GM20431 (cell line): ENCODE results near the gene HMGA1.

ENCODE experiments used
- in situ Hi-C: fragments of 300-500 bp; cut with MseI, MboI; formaldehyde crosslinking; loops from one replicate; pipeline ENCODE4 v1.15.0; 2020; ENCODE audit warnings: low sequenced_read_pairs; ENCODE audit not compliant: unreplicated experiment

The HMGA1 gene

GRCh38 chr6:34236443-34237315, at the start of gene HMGA1:
HMGA1 (plus strand) TSS chr6:34236873; CDS start chr6:34240781, 3,908 bp downstream.
- in situ Hi-C loops = no loop called here

DNA sequence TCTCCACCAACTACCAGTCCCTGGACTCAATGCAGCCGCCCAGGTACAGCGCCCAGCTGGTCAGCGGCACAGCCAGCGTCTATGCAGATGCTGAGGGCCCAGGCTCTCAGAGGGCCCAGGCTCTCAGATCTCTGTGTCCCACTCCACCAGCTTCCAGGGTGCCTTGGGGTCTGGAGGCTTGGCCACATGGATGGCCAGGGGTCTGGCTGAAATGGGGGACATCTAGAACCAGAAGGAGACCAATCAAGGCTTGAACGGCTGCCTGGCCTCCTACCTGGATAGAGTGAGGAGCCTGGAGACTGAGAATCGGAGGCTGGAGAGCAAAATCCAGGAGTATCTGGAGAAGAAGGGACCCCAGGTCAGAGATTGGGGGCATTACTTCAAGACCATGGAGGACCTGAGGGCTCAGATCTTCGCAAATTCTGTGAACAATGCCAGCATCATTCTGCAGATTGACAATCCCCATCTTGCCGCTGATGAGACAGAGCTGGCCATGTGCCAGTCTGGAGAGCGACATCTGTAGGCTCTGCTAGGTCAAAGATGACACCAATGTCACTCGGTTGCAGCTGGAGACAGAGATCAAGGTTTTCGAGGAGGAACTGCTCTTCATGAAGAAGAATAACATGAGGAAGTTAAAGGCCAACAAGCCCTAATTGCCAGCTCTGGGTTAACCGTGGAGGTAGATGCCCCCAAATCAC, 46.7 kb upstream of the HMGA1 start:
- in situ Hi-C loops = no loop called here

GRCh38 chr6:34190504-34191122, 46.1 kb upstream of the HMGA1 start:
- in situ Hi-C loops = no loop called here

DNA sequence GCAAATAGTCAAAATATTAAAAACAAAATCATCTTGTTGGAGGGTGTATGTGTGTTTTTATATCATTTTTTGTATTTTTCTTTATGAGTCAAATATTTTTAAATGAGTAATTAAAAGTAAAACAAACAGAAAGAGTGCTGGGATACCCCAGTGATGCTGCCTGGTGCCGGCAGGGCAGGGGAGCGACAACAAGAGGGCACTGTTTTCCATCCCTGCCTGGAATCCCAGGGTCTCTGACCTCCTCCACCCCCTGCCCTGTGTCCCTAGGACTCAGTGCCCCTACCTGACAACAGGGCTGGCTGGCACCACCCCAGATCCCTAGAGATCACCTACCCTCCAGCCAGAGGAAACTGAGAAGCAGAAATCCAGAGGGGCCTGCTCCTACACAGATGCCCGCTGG, 41.9 kb upstream of the HMGA1 start:
- in situ Hi-C loops = no loop called here

DNA sequence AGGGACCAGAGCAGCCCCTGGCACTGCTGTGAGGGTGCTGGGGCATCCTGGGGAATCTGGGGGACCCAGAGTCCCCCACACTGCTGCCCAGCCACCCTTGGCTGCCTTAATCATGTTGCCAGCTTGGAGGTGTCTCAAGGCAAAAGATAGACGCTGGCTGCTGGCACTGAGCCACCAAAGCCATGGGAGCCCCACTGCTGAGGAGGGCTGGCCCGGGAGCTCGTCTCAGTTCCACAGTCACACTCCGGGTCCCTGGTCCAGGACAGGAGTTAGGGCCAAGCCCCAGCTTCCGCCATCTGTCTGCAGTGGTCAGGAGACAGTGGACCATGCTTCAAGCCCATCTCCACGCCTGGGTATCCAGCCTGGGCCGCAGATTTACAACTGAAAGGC, 41.0 kb upstream of the HMGA1 start:
- in situ Hi-C loops = no loop called here

GRCh38 chr6:34196116-34196832, 40.4 kb upstream of the HMGA1 start:
- in situ Hi-C loops = no loop called here

- in situ Hi-C loops = no loop called here
Measured at GRCh38 chr6:34196833-34197195, 39.9 kb upstream of the HMGA1 start.

GRCh38 chr6:34200340-34200971, 36.2 kb upstream of the HMGA1 start:
- in situ Hi-C loops = no loop called here

- in situ Hi-C loops = no loop called here
Measured at GRCh38 chr6:34201455-34202107, 35.1 kb upstream of the HMGA1 start.

GRCh38 chr6:34202329-34203201, 34.1 kb upstream of the HMGA1 start:
- in situ Hi-C loops = no loop called here

DNA sequence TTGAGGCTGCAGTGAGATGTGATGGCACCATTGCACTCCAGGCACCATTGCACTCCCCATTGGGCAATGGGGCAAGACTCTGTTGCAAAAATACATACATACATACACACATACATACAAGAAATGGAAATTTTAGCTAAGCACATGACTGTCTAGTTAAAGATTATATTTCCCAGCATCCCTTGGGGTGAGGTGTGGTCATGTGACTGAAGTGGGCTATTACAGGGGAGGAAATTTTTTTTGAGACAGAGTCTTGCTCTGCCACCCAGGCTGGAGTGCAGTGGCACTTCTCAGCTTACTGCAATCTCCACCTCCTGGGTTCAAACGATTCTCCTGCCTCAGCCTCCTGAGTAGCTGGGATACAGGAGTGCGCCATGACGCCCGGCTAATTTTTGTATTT, 32.0 kb upstream of the HMGA1 start:
- in situ Hi-C loops = no loop called here

DNA sequence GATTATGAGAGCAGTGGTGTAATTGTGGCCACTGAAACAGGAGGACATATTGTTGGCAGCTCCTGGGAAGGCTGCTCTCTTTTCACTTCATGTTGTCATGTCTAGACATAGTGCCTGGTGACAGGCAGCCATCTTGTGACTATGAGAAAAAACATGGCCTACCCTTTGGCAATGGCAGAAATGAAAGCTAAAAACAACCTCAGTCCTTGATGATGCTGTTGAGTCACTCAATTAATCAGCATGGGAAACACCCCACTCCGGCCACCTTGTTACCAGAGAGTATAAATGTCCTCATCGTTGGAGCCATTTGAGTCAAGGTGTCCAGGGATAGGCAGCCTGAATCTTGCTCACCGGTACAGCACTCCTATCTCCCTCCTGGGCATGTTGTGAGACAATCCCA, 31.2 kb upstream of the HMGA1 start:
- in situ Hi-C loops = no loop called here

GRCh38 chr6:34205916-34206315, 30.8 kb upstream of the HMGA1 start:
- in situ Hi-C loops = no loop called here

GRCh38 chr6:34206726-34207125, 29.9 kb upstream of the HMGA1 start:
- in situ Hi-C loops = no loop called here

DNA sequence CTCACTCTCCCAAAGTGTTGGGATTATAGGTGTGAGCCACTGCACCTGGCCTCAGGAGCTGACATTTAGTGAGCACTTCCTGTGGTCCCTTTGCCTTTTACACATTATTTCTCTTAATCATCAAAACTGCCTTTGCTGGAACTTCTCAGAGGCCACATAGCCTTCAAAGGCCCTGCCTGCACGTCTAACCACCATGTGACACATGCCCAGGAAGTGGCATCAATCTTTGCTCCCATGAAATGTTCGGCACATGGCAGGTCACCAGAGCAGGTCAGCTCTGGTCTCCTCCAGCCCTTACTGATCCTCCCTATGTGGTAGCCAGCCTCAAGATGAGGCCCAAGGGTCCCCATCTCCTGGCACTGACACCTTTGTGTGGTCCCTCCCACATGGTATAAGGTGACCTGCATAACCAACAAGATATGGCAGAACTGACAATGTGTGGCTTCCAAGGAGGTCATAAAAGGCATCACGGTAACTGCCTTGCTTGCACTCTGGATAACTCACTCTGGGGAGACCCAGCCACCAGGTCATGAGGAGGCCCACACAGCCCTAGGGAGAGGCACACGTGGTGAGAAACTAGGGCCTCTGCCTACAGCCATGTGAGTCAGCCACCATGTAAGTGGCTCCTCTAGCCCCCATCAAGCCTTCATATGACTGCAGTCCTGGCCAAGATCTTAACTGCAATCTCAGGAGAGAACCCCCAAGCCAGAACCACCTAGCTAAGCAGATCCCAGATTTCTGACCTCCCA, 28.8 kb upstream of the HMGA1 start:
- in situ Hi-C loops = no loop called here

DNA sequence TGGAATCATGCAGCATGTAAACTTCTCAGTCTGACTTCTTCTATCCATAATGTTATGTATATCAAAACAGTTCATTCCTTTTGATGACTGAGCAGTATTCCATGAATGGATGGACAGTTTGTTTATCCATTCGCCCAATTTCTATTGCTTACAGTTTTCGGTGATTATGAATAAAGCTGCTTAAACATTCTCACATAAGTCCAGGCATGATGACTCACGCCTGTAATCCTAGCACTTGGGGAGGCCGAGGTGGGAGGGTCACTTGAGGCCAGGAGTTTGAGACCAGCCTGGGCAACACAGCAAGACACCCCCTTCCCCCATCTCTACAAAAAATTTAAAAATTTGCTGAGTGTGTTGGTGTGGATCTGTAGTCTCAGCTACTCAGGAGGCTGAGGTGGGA, 22.9 kb upstream of the HMGA1 start:
- in situ Hi-C loops = no loop called here

GRCh38 chr6:34218691-34219090, 18.0 kb upstream of the HMGA1 start:
- in situ Hi-C loops = no loop called here

- in situ Hi-C loops = no loop called here
Measured at GRCh38 chr6:34223381-34223955, 13.2 kb upstream of the HMGA1 start.
